CD4-positive, alpha-beta T cell treated with Interleukin-2 at 100 ng/mL for 4 hours (primary cell): Measurements from ENCODE around the gene DPEP3.
"Not testable (repeated sequence)": the region's sequence is repeated elsewhere in the genome, so short reads cannot be mapped to it uniquely, and the experiment has no call there.

Experiments used
- DNase-seq: peaks from one replicate; pipeline ENCODE4 v3.0.0-alpha.2; 2020; ENCODE audit warnings: low spot score

DPEP3 gene

GRCh38 chr16:67993207-67994039, 13.1 kb upstream of the DPEP3 start:
- peak; percentile 84 for DNase-seq

- DNase-seq, result no peak
Observed at GRCh38 chr16:67992661-67993206, 12.4 kb upstream of the DPEP3 start.

- DNase-seq, result no peak
Observed at GRCh38 chr16:67990018-67990386, 9.7 kb upstream of the DPEP3 start.

- DNase-seq, result no peak
Observed at GRCh38 chr16:67989322-67990017, 9.2 kb upstream of the DPEP3 start.

GRCh38 chr16:67988675-67989074, 8.4 kb upstream of the DPEP3 start:
- no peak for DNase-seq

- DNase-seq, result no peak
Observed at GRCh38 chr16:67987460-67988160, 7.3 kb upstream of the DPEP3 start.

GRCh38 chr16:67986949-67987348, 6.7 kb upstream of the DPEP3 start:
- no peak for DNase-seq

- DNase-seq, result no peak
Observed at GRCh38 chr16:67982011-67982696, 1.9 kb upstream of the DPEP3 start.

GRCh38 chr16:67977469-67978227, 2.7 kb downstream of the DPEP3 start:
- DNase-seq, result no peak

- no peak for DNase-seq
Observed at GRCh38 chr16:67977005-67977404, 3.3 kb downstream of the DPEP3 start.

- no peak for DNase-seq
Observed at GRCh38 chr16:67976205-67976604, 4.1 kb downstream of the DPEP3 start.

- no peak for DNase-seq
Observed at GRCh38 chr16:67975321-67976105, 4.8 kb downstream of the DPEP3 start.

GRCh38 chr16:67972285-67972684, 8.0 kb downstream of the DPEP3 start:
- DNase-seq, result not testable (repeated sequence)

- DNase-seq, result no peak
Observed at GRCh38 chr16:67971111-67971510, 9.2 kb downstream of the DPEP3 start.

- DNase-seq, result peak; percentile 9
Observed at GRCh38 chr16:67969254-67970039, 10.9 kb downstream of the DPEP3 start.

- peak; percentile 82 for DNase-seq
Observed at GRCh38 chr16:67968400-67969253, 11.7 kb downstream of the DPEP3 start, which contains the start of gene SLC12A4. Gene SLC12A4, minus strand, starts transcription at chr16:67968637. Its CDS starts 84 bp downstream, at chr16:67968553.

GRCh38 chr16:67967958-67968399, 12.3 kb downstream of the DPEP3 start:
- DNase-seq, result peak; percentile 8

GRCh38 chr16:67967183-67967957, 12.9 kb downstream of the DPEP3 start:
- DNase-seq, result peak; percentile 31
